AG04450 (cell line): ENCODE measurements around the gene DAW1. TPM values are rescaled to one million over a fixed set of nuclear protein-coding genes. Genes with fewer than 3 reads are reported as not detected.
A peak's percentile ranks its signal among the peaks of the same experiment; 100 is the strongest.

ENCODE experiments used
- CTCF ChIA-PET: fragments of 300-600, 350-600 bp; formaldehyde crosslinking; extraction: SDS; loops from one replicate; lab custom pipeline; 2022; ENCODE audit warnings: antibody characterized with exemption, inconsistent platforms; lab: Charles Lee
- POLR2A ChIA-PET: fragments of 350-600 bp; formaldehyde crosslinking; extraction: SDS; loops from one replicate; lab custom pipeline; 2021; ENCODE audit warnings: antibody characterized with exemption, inconsistent platforms; lab: Yijun Ruan, JAX
- DNase-seq: peaks from one replicate; pipeline ENCODE4 v3.0.0-alpha.2; 2011; ENCODE audit warnings: low read depth, low spot score
- H3K27ac ChIP-seq: one replicate; pipeline ENCODE4 v1.5.1; 2012; ENCODE audit warnings: low read depth, low read length, control low read depth
- H3K27me3 ChIP-seq: one replicate; pipeline ENCODE4 v1.6.0; 2012; ENCODE audit warnings: low read length; ENCODE audit not compliant: control insufficient read depth, insufficient read depth
- H3K4me3 ChIP-seq: 2 replicates; pipeline ENCODE4 v1.5.1; 2011; ENCODE audit warnings: mild to moderate bottlenecking, low read depth, low read length, control low read depth
- H3K9me3 ChIP-seq: 2 replicates; pipeline ENCODE4 v1.5.1; 2012; ENCODE audit warnings: low read length; ENCODE audit not compliant: control insufficient read depth, insufficient read depth
- polyA plus RNA-seq: library from polyadenylated mRNA; depleted of rRNA; stranded (reverse); fragments of >200 nt; gene quantifications from 2 replicates; pipeline ENCODE4 v1.2.3, GENCODE V29; 2011
- TF ChIP-seq, protein P1 (sequence below): IDR thresholded peaks from 2 replicates; pipeline ENCODE4 v1.5.1; 2011; ENCODE audit warnings: low read depth, low read length, control low read depth, inconsistent platforms

DAW1 gene
- polyA plus RNA-seq, 1 experiment = 0.25 TPM

DNA sequence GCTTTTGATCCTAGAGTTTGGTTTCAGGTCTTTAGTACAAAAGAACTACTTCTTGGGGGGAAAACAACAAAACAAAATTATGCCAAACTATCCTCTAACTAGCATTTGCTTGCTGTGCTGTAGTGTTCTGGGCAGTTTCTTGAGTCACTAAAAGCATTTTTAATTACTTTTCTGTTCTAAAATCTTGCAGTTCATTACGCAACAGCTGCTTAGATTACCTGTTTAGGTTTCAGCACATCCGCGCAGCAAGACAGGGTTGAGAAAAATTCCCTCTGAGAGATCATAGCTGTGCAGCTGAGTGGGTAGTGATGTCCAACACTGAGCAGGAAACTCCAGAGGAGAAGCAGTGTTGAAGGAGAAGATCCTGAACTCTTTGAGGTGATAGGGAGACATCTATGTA, 9.0 kb downstream of the DAW1 start:
- TF ChIP-seq, protein P1, sequence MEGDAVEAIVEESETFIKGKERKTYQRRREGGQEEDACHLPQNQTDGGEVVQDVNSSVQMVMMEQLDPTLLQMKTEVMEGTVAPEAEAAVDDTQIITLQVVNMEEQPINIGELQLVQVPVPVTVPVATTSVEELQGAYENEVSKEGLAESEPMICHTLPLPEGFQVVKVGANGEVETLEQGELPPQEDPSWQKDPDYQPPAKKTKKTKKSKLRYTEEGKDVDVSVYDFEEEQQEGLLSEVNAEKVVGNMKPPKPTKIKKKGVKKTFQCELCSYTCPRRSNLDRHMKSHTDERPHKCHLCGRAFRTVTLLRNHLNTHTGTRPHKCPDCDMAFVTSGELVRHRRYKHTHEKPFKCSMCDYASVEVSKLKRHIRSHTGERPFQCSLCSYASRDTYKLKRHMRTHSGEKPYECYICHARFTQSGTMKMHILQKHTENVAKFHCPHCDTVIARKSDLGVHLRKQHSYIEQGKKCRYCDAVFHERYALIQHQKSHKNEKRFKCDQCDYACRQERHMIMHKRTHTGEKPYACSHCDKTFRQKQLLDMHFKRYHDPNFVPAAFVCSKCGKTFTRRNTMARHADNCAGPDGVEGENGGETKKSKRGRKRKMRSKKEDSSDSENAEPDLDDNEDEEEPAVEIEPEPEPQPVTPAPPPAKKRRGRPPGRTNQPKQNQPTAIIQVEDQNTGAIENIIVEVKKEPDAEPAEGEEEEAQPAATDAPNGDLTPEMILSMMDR = no peak
- Histone ChIP-seq H3K27me3 (no peaks in the 10 kb centered on the region), H3K9me3 (no peaks in the 10 kb centered on the region), H3K27ac (no peak overlapping the region), H3K4me3 (no peak overlapping the region)
- DNase-seq = no peak
- ChIA-PET CTCF (interaction anchor here (5.4 kb wide), 1 partner anchor 9 kb away, joined by 65 read pairs; no protein-coding TSS in a partner anchor), POLR2A (interaction anchor here (0.7 kb wide), 1 partner anchor 77 kb away, joined by 7 read pairs; no protein-coding TSS in a partner anchor)

DNA sequence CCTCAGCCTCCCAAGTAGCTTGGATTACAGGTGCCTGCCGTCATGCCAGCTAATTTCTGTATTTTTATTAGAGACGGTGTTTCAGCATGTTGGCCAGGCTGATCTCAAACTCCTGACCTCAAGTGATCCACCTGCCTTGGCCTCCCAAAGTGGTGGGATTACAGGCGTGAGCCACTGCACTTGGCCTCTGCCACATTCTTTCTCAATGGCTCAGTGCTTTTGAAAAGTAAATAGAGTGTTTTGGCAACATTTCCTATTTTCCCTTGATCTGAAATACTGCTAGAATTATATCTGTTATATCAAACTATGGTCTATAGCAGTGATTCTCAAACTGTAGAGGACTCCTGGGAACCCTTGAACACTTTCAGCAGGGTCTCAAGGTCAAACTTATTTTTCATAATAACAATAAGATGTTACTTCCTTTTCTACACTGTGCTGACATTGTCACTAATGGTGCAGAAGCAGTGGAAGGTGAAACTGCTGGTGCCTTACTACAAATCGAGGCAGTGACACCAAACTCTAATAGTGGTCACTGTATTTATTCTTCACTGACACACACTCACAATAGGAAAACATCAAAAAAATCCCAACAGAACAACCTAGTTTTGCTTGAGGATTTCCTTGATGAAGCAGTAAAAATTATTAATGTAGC, 10.6 kb downstream of the DAW1 start:
- no peak for DNase-seq
- ChIA-PET POLR2A (no interaction called here), CTCF (interaction anchor here (1.0 to 5.4 kb wide), 2 partner anchors 8 to 224 kb away, joined by 7 to 65 read pairs; no protein-coding TSS in a partner anchor)
- H3K27me3 ChIP-seq = no peaks in the 10 kb centered on the region
- H3K27ac ChIP-seq = no peak overlapping the region
- TF ChIP-seq, protein P1 = no peak
- no peaks in the 10 kb centered on the region for H3K9me3 ChIP-seq
- H3K4me3 ChIP-seq = no peak overlapping the region

GRCh38 chr2:227884511-227884947, 13.1 kb downstream of the DAW1 start:
- Histone ChIP-seq H3K27ac (no peak overlapping the region), H3K27me3 (no peaks in the 10 kb centered on the region), H3K4me3 (no peak overlapping the region), H3K9me3 (no peaks in the 10 kb centered on the region)
- DNase-seq = peak; percentile 27
- TF ChIP-seq, protein P1 = peak; percentile 91
- CTCF ChIA-PET = interaction anchor here (1.2 to 2.3 kb wide), 4 partner anchors 11 to 226 kb away, joined by 3 to 8 read pairs (median 6); no protein-coding TSS in a partner anchor
- POLR2A ChIA-PET = no interaction called here

GRCh38 chr2:227886149-227886548, 14.7 kb downstream of the DAW1 start:
- TF ChIP-seq, protein P1 = no peak
- H3K4me3 ChIP-seq = no peak overlapping the region
- no peaks in the 10 kb centered on the region for H3K9me3 ChIP-seq
- H3K27me3 ChIP-seq = no peaks in the 10 kb centered on the region
- DNase-seq = no peak
- CTCF ChIA-PET = interaction anchor here (1.1 to 2.3 kb wide), 8 partner anchors 9 to 226 kb away, joined by 3 to 8 read pairs (median 4); no protein-coding TSS in a partner anchor
- POLR2A ChIA-PET = no interaction called here
- no peak overlapping the region for H3K27ac ChIP-seq

- Histone ChIP-seq H3K27me3 (no peaks in the 10 kb centered on the region), H3K4me3 (no peak overlapping the region), H3K9me3 (no peaks in the 10 kb centered on the region), H3K27ac (no peak overlapping the region)
- CTCF ChIA-PET = interaction anchor here (0.9 to 4.9 kb wide), 8 partner anchors 9 to 794 kb away, joined by 3 to 65 read pairs (median 4); partner anchors contain the start of gene DAW1
- TF ChIP-seq, protein P1 = no peak
- DNase-seq = no peak
- POLR2A ChIA-PET = no interaction called here
Observed at GRCh38 chr2:227888289-227888688, 16.9 kb downstream of the DAW1 start.
